WERI-Rb-1 (cell line): Measurements from ENCODE around the gene SLC9A3.

Experiments
- DNase-seq: peaks from one replicate; pipeline ENCODE4 v3.0.0-alpha.2; 2020
- H3K27ac ChIP-seq: fragments of 250-450 bp; sonication (Bioruptor Pico); 2 replicates; pipeline ENCODE4 v1.5.1; 2020; ENCODE audit warnings: mild to moderate bottlenecking, moderate library complexity
- H3K27me3 ChIP-seq: fragments of 250-450 bp; sonication (Bioruptor Pico); 2 replicates; pipeline ENCODE4 v1.5.1; 2021; ENCODE audit warnings: mild to moderate bottlenecking, low read depth, moderate library complexity; ENCODE audit not compliant: insufficient read depth, severe bottlenecking
- H3K36me3 ChIP-seq: fragments of 250-450 bp; sonication (Bioruptor Pico); 2 replicates; pipeline ENCODE4 v1.5.1; 2020; ENCODE audit warnings: mild to moderate bottlenecking, moderate library complexity
- H3K4me3 ChIP-seq: 2 replicates; pipeline ENCODE4 v1.5.1; 2011; ENCODE audit warnings: low read depth, mild to moderate bottlenecking, control low read depth, low read length
- H3K9me3 ChIP-seq: fragments of 250-450 bp; sonication (Bioruptor Pico); 2 replicates; pipeline ENCODE4 v1.5.1; 2021; ENCODE audit warnings: mild to moderate bottlenecking, moderate library complexity; ENCODE audit not compliant: severe bottlenecking
- CTCF ChIP-seq: IDR thresholded peaks from 2 replicates; pipeline ENCODE4 v1.5.1; 2011; ENCODE audit warnings: low read depth, mild to moderate bottlenecking, control low read depth, inconsistent platforms, low read length

SLC9A3 gene

GRCh38 chr5:484556-484955 is 39.7 kb downstream of the SLC9A3 start:
- Histone ChIP-seq H3K4me3 (no peak overlapping the region), H3K27ac (no peak overlapping the region), H3K9me3 (no peaks in the 10 kb centered on the region), H3K36me3 (no peaks in the 10 kb centered on the region), H3K27me3 (no peaks in the 10 kb centered on the region)
- DNase-seq = no peak
- TF ChIP-seq CTCF = no peak

- Histone ChIP-seq H3K9me3 (no peaks in the 10 kb centered on the region), H3K4me3 (no peak overlapping the region), H3K27me3 (no peaks in the 10 kb centered on the region), H3K36me3 (0 out of 2 replicates have a peak, but pooled peaks cover 3% of the 10 kb centered on the region), H3K27ac (no peak overlapping the region)
- TF ChIP-seq CTCF = no peak
- no peak for DNase-seq
Measured at GRCh38 chr5:483434-484140, 40.7 kb downstream of the SLC9A3 start.

- H3K36me3 ChIP-seq = 0 out of 2 replicates have a peak, but pooled peaks cover 3% of the 10 kb centered on the region
- H3K9me3 ChIP-seq = no peaks in the 10 kb centered on the region
- no peaks in the 10 kb centered on the region for H3K27me3 ChIP-seq
- no peak overlapping the region for H3K27ac ChIP-seq
- no peak overlapping the region for H3K4me3 ChIP-seq
- no peak for DNase-seq
- no peak for TF ChIP-seq CTCF
Measured at GRCh38 chr5:483011-483410, 41.2 kb downstream of the SLC9A3 start.

- Histone ChIP-seq H3K36me3 (peaks cover 4% of the 10 kb centered on the region; the same call in 1 of the 2 replicates), H3K9me3 (no peaks in the 10 kb centered on the region), H3K4me3 (no peak overlapping the region), H3K27ac (no peak overlapping the region), H3K27me3 (peaks cover 3% of the 10 kb centered on the region)
- no peak for TF ChIP-seq CTCF
- DNase-seq = no peak
Measured at GRCh38 chr5:482506-482905, 41.7 kb downstream of the SLC9A3 start.

- no peak for DNase-seq
- TF ChIP-seq CTCF = no peak
- Histone ChIP-seq H3K4me3 (no peak overlapping the region), H3K27ac (no peak overlapping the region), H3K36me3 (peaks cover 6% of the 10 kb centered on the region; the same call in 1 of the 2 replicates), H3K9me3 (no peaks in the 10 kb centered on the region), H3K27me3 (peaks cover 6% of the 10 kb centered on the region)
Measured at GRCh38 chr5:482021-482420, 42.2 kb downstream of the SLC9A3 start.

GRCh38 chr5:481347-481746 is 42.9 kb downstream of the SLC9A3 start:
- Histone ChIP-seq H3K27me3 (peaks cover 10% of the 10 kb centered on the region), H3K27ac (no peak overlapping the region), H3K9me3 (no peaks in the 10 kb centered on the region), H3K4me3 (no peak overlapping the region), H3K36me3 (peaks cover 6% of the 10 kb centered on the region; the same call in 1 of the 2 replicates)
- no peak for TF ChIP-seq CTCF
- DNase-seq = no peak
